ENCODE results near the gene OR11H6.
"Not testable (repeated sequence)": the region's sequence is repeated elsewhere in the genome, so short reads cannot be mapped to it uniquely, and the experiment has no call there.

Gene OR11H6

GRCh38 chr14:20247646-20248246 is 24.2 kb downstream of the OR11H6 start:
- DNase-seq (ENCODE audit: low read depth in 2 of 3, low spot score in 2 of 3): no peak

- DNase-seq (ENCODE audit: low read depth in 2 of 3, low spot score in 2 of 3): no peak
Measured at GRCh38 chr14:20262642-20263128, 39.2 kb downstream of the OR11H6 start.

DNA sequence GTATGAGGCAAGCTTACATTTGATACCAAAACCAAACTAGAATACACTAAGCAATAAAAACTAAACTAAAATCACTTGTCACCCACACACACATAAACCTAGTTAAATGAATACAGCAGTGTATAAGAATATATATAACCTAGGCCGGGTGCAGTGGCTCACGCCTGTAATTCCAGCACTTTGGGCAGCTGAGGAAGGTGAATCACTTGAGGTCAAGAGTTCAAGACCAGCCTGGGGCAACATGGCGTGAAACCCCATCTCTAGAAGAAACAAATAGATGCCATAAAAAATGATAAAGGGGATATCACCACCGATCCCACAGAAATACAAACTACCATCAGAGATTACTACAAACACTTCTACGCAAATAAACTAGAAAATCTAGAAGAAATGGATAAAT is 40.9 kb downstream of the OR11H6 start:
- not testable (repeated sequence) for DNase-seq (ENCODE audit: low read depth in 2 of 3, low spot score in 2 of 3)

DNA sequence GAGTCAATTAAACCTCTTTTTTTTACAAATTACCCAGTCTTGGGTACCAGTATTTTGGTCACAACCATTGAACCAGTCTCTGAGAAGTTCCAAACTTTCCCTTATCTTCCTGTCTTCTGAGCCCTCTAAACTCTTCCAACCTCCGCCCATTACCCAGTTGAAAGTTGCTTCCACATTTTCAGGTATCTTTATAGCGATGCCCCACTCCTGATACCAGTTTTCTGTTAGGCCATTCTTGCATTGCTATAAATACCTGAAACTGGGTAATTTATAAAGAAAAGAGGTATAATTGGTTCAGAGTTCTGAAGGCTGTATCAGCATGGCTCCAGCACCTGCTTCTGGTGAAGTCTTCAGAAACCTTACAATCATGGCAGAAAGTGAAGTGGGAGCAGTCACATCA is 50.6 kb downstream of the OR11H6 start:
- DNase-seq (ENCODE audit: low read depth in 2 of 3, low spot score in 2 of 3): no peak

All from activated CD8-positive, alpha-beta memory T cell treated with anti-CD3 and anti-CD28 coated beads for 48 hours (primary cell).